K562 (cell line): Measurements from ENCODE around the gene EMID1. TPM values are rescaled to one million over a fixed set of nuclear protein-coding genes. Genes with fewer than 3 reads are reported as not detected.

Source experiments
- ATAC-seq: fragments of 200-7000 bp; cut with Tn5 transposase; 3 replicates; pipeline ENCODE4 v1.9.1; 2020; ENCODE audit warnings: moderate library complexity
- BruUV-seq: library from RNA; stranded (reverse); fragments of 400-500 nt; replicated peaks from 2 replicates; lab custom pipeline; 2021; lab: Mats Ljungman, UMichigan
- CTCF ChIA-PET: fragments of 300-600 bp; formaldehyde crosslinking; extraction: SDS; loops from one replicate; lab custom pipeline; 2021; ENCODE audit warnings: low intra/inter-chr PET ratio; lab: Yijun Ruan, JAX
- POLR2A ChIA-PET: fragments of 300-600, 350-650 bp; sonication (Branson Sonifier 250); formaldehyde crosslinking; extraction: SDS; loops from one replicate; lab custom pipeline; 2021; ENCODE audit warnings: antibody characterized with exemption, inconsistent platforms; lab: Yijun Ruan, JAX
- DNase-seq, 4 experiments: peaks; one replicate each; pipeline versions ENCODE4 v3.0.0 to v3.0.0-alpha.2; 2011 to 2018; ENCODE audit warnings: low spot score in 3 of 4, mixed read lengths in 3 of 4; ENCODE audit errors: extremely low read depth in 1 of 4
- FAIRE-seq: peaks from 2 replicates; lab custom pipeline; 2011; peaks lifted over from hg19 to GRCh38; lab: Jason Lieb, UNC
- H2AFZ ChIP-seq: 2 replicates; pipeline ENCODE4 v1.6.0; 2011; ENCODE audit warnings: low read depth, low read length, control low read depth, inconsistent platforms
- H3K27ac ChIP-seq: fragments of 200-600 bp; 3 replicates; pipeline ENCODE4 v1.8.0; 2011; ENCODE audit warnings: low read depth, mild to moderate bottlenecking, control low read depth, inconsistent platforms, low read length, moderate library complexity, mixed read lengths; ENCODE audit errors: extremely low read depth
- H3K27me3 ChIP-seq, 2 experiments: fragments of 300-600 bp in 1 of 2; 2 replicates in 1 of 2; 3 replicates in 1 of 2; pipeline versions ENCODE4 v1.6.0 to v1.8.0; 2011; ENCODE audit warnings: inconsistent platforms in 2 of 2, low read length in 2 of 2, mild to moderate bottlenecking in 1 of 2, mixed read lengths in 1 of 2, moderate library complexity in 1 of 2; ENCODE audit not compliant: control insufficient read depth in 2 of 2, insufficient read depth in 2 of 2
- H3K36me3 ChIP-seq: fragments of 300-600 bp; 3 replicates; pipeline ENCODE4 v1.8.0; 2011; ENCODE audit warnings: mild to moderate bottlenecking, low read length, inconsistent platforms; ENCODE audit not compliant: control insufficient read depth, insufficient read depth
- H3K4me1 ChIP-seq, 2 experiments: fragments of 200-600 bp in 1 of 2; replicated peaks in 1 of 2; 2 replicates in 1 of 2; 3 replicates in 1 of 2; pipeline versions ENCODE4 v1.5.1 to v1.8.0; 2011; ENCODE audit warnings: inconsistent platforms in 2 of 2, low read length in 2 of 2, mild to moderate bottlenecking in 1 of 2, mixed read lengths in 1 of 2, moderate library complexity in 1 of 2; ENCODE audit not compliant: control insufficient read depth in 2 of 2, insufficient read depth in 2 of 2
- H3K4me2 ChIP-seq: 2 replicates; pipeline ENCODE4 v1.6.1; 2011; ENCODE audit warnings: low read length, control low read depth, inconsistent platforms, mixed read lengths; ENCODE audit not compliant: insufficient read depth
- H3K4me3 ChIP-seq: fragments of 200-600 bp; sonication (generic), shearing (Covaris generic); 2 replicates; pipeline ENCODE4 v1.5.1; 2016; ENCODE audit warnings: control low read depth, inconsistent platforms
- H3K79me2 ChIP-seq: fragments of 200-600 bp; 3 replicates; pipeline ENCODE4 v1.8.0; 2011; ENCODE audit warnings: low read length, inconsistent platforms; ENCODE audit not compliant: control insufficient read depth, insufficient read depth
- H3K9ac ChIP-seq, 2 experiments: 2 replicates each; pipeline versions ENCODE4 v1.6.0 to v1.6.1; 2011; ENCODE audit warnings: low read depth in 2 of 2, low read length in 2 of 2, control low read depth in 1 of 2, inconsistent platforms in 1 of 2, mild to moderate bottlenecking in 1 of 2, mixed read lengths in 1 of 2; ENCODE audit not compliant: insufficient read depth in 1 of 2
- H3K9me1 ChIP-seq: one replicate; pipeline ENCODE4 v1.6.0; 2011; ENCODE audit warnings: inconsistent platforms, mild to moderate bottlenecking, low read length, moderate library complexity; ENCODE audit not compliant: control insufficient read depth, insufficient read depth
- H3K9me3 ChIP-seq: replicated peaks from 2 replicates; pipeline ENCODE4 v1.5.1; 2011; ENCODE audit warnings: low read depth, low read length, inconsistent platforms; ENCODE audit not compliant: control insufficient read depth, insufficient read depth
- H4K20me1 ChIP-seq: replicated peaks from 2 replicates; pipeline ENCODE4 v1.6.1; 2011; ENCODE audit warnings: low read length, inconsistent platforms, mixed read lengths; ENCODE audit not compliant: control insufficient read depth, insufficient read depth
- ELF2 ChIP-seq: fragments of 250-450 bp; sonication (Bioruptor Pico); IDR thresholded peaks from 2 replicates; pipeline ENCODE4 v1.5.0; 2021; ENCODE audit warnings: mild to moderate bottlenecking
- GTF2B ChIP-seq: IDR thresholded peaks from 2 replicates; pipeline ENCODE4 v1.6.1; 2011; ENCODE audit not compliant: insufficient read length; ENCODE audit errors: extremely low read depth
- MITF ChIP-seq: IDR thresholded peaks from 2 replicates; pipeline ENCODE4 v1.6.1; 2014; ENCODE audit warnings: antibody characterized with exemption
- MLLT1 ChIP-seq, 2 experiments: fragments of 450-650 bp; IDR thresholded peaks; 2 replicates each; pipeline ENCODE4 v1.6.1; 2016
- POLR2B ChIP-seq: fragments of 450-650 bp; IDR thresholded peaks from 2 replicates; pipeline ENCODE4 v1.6.1; 2018; ENCODE audit warnings: low read depth; ENCODE audit not compliant: partially characterized antibody
- SUPT5H ChIP-seq: fragments of 450-650 bp; IDR thresholded peaks from 2 replicates; pipeline ENCODE4 v1.6.1; 2016
- WGBS: fragments of 100-300 bp; shearing (Covaris generic); methylation state at CpG from one replicate; pipeline ENCODE4 v1.1.6; 2016; ENCODE audit warnings: low coverage, mixed read lengths; ENCODE audit not compliant: insufficient coverage; ENCODE audit errors: missing lambda C conversion rate; 5-methylcytosine and 5-hydroxymethylcytosine counted together
- in situ Hi-C: fragments of 300-500 bp; cut with MboI; formaldehyde crosslinking; loops from 4 replicates; pipeline ENCODE4 v1.15.0; 2018; ENCODE audit warnings: inconsistent platforms, mixed read lengths
- intact Hi-C: fragments of 100-400 bp; cut with micrococcal nuclease; formaldehyde crosslinking; loops from 2 replicates; pipeline ENCODE4 v1.14.2; 2022
- polyA plus RNA-seq, 8 experiments: library from polyadenylated mRNA; depleted of rRNA in 4 of 8; stranded (reverse) in 5 of 8; unstranded in 3 of 8; fragments of >200 nt; fragmentation: Nextera tagmentation in 2 of 8; fragmentation: Illumina TruSeq in 1 of 8; extraction: Ambion mirVana in 2 of 8; extraction: Trizol in 1 of 8; gene quantifications; 2 replicates each; pipeline versions ENCODE4 v1.2.1 to v1.2.3, GENCODE V29; 2011 to 2014; ENCODE audit warnings: inconsistent platforms in 1 of 8, missing spikeins in 1 of 8
- total RNA-seq, 7 experiments: library from RNA; depleted of rRNA in 6 of 7; stranded (reverse); fragments of >200 nt in 6 of 7; fragmentation: Illumina TruSeq in 2 of 7; extraction: Trizol in 2 of 7; gene quantifications; 2 replicates each; pipeline versions ENCODE4 v1.2.1 to v1.2.3, GENCODE V29; 2011 to 2021; ENCODE audit warnings: low replicate concordance in 1 of 7

The EMID1 gene
- total and polyA plus RNA-seq, 9 of the 15 experiments (the other 6 are each of a cell fraction or from before 2014, with no cell fraction given): 0.15 to 7.2 (median 2.7) TPM

- Histone ChIP-seq H3K4me2 (no peak overlapping the region), H3K4me1 (no peaks in the 10 kb centered on the region; a peak in 1 of 5 replicates), H3K36me3 (no peaks in the 10 kb centered on the region), H3K9me3 (no peaks in the 10 kb centered on the region), H2AFZ (no peak overlapping the region), H3K9ac (no peak overlapping the region), H3K27ac (no peak overlapping the region), H4K20me1 (no peaks in the 10 kb centered on the region), H3K9me1 (no peaks in the 10 kb centered on the region), H3K79me2 (no peaks in the 10 kb centered on the region), H3K4me3 (no peak overlapping the region), H3K27me3 (no peaks in the 10 kb centered on the region)
- ATAC-seq: no peak
- in situ Hi-C loops: no loop called here
- no peak for DNase-seq
- POLR2A ChIA-PET: interaction anchor here (0.6 kb wide), 1 partner anchor 71 kb away, joined by 3 read pairs; no protein-coding TSS in a partner anchor
- TF ChIP-seq ELF2 (CRISPR knock-in tag) (no peak), POLR2B (no peak), SUPT5H (no peak), MLLT1 (IDR thresholded peaks at IDR 0.05) (no peak), MITF (no peak), GTF2B (no peak)
- CTCF ChIA-PET: no interaction called here
- no TSS peak for BruUV-seq
- intact Hi-C loops: no loop called here
- FAIRE-seq: no peak
- 37% methylated on average over 17 of the region's 22 CpGs for WGBS
Measured at GRCh38 chr22:29167032-29167911, 38.4 kb upstream of the EMID1 start.
